Measurements from ENCODE around the gene ERAS.

DNA sequence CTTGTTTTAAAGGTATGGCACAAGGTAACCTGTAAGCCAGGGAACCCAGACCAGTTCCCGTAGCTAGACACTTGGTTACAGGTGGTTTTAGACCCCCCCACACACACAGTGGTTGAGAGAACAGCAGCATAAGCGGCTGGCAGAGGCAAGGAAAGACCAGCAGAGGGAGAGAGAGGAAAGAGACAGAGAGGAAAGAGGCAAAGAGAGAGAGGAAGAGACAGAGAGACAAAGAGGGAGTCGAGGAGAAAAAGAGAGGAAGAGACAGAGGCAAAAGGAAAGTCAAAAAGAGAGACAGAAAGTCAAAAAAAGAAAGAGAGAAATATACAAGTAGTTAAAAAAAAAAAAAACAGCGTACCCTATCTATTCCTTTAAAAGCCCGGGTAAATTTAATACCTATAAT lies 28.6 kb downstream of the ERAS start:
- TF ChIP-seq, protein P1, sequence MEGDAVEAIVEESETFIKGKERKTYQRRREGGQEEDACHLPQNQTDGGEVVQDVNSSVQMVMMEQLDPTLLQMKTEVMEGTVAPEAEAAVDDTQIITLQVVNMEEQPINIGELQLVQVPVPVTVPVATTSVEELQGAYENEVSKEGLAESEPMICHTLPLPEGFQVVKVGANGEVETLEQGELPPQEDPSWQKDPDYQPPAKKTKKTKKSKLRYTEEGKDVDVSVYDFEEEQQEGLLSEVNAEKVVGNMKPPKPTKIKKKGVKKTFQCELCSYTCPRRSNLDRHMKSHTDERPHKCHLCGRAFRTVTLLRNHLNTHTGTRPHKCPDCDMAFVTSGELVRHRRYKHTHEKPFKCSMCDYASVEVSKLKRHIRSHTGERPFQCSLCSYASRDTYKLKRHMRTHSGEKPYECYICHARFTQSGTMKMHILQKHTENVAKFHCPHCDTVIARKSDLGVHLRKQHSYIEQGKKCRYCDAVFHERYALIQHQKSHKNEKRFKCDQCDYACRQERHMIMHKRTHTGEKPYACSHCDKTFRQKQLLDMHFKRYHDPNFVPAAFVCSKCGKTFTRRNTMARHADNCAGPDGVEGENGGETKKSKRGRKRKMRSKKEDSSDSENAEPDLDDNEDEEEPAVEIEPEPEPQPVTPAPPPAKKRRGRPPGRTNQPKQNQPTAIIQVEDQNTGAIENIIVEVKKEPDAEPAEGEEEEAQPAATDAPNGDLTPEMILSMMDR (conservative IDR thresholded peaks at IDR 0.05; ENCODE audit: low read length): peak; percentile 40
- TF ChIP-seq EZH2phosphoT487 (IDR thresholded peaks at IDR 0.05; ENCODE audit: borderline replicate concordance): no peak

All from Loucy (cell line).